ENCODE data around the gene PURB. TPM values are rescaled to one million over a fixed set of nuclear protein-coding genes. Genes with fewer than 3 reads are reported as not detected.
A peak's percentile ranks its signal among the peaks of the same experiment; 100 is the strongest.

The PURB gene
- total and polyA plus RNA-seq, 9 of the 15 experiments (the other 6 are each of a cell fraction or from before 2014, with no cell fraction given) = 1.6 to 14.1 (median 8.8) TPM

GRCh38 chr7:44847920-44848634, 37.3 kb downstream of the PURB start, which contains the start of gene H2AZ2 (continued):
- TF ChIP-seq MTA2 (IDR thresholded peaks at IDR 0.05; ENCODE audit: low read depth) (no peak), POLR2G (IDR thresholded peaks at IDR 0.05; ENCODE audit: low read depth, low read length) (peak; percentile 93), CHCHD3 (CRISPR knock-in tag; IDR thresholded peaks at IDR 0.05) (no peak), THAP7 (CRISPR knock-in tag; IDR thresholded peaks at IDR 0.05) (no peak), ZNF212 (CRISPR knock-in tag; IDR thresholded peaks at IDR 0.05) (no peak), MGA (IDR thresholded peaks at IDR 0.05) (peak; percentile 91), SREBF1 (IDR thresholded peaks at IDR 0.05; ENCODE audit: borderline replicate concordance, low read depth, low read length) (no peak), FIP1L1 (IDR thresholded peaks at IDR 0.05; ENCODE audit: low read depth, low read length, poor library complexity, severe bottlenecking) (no peak), NR2F6 (CRISPR knock-in tag; IDR thresholded peaks at IDR 0.05) (no peak), FOXA1 (IDR thresholded peaks at IDR 0.05; ENCODE audit: borderline replicate concordance) (no peak), ZNF239 (CRISPR knock-in tag; IDR thresholded peaks at IDR 0.05) (no peak; the same call in 1 of the 2 replicates), COPS2 (conservative IDR thresholded peaks at IDR 0.05) (no peak)

All from K562 (cell line).